Right lobe of liver (tissue), 6 donors: ENCODE measurements around the gene PLVAP. TPM values are rescaled to one million over a fixed set of nuclear protein-coding genes. Genes with fewer than 3 reads are reported as not detected.

ENCODE experiments used
- ATAC-seq, 4 donors: fragments of 200-7000 bp; cut with Tn5 transposase; one replicate each; pipeline ENCODE4 v1.9.1; 2020; ENCODE audit warnings: mild to moderate bottlenecking in 4 of 4, moderate library complexity in 4 of 4
- DNase-seq, 3 donors: peaks; one replicate each; pipeline ENCODE4 v3.0.0-alpha.2; 2020
- H3K27ac ChIP-seq, 3 donors: fragments of 200-600 bp; one replicate each; pipeline ENCODE4 v1.8.0; 2022
- H3K27me3 ChIP-seq, 2 donors: fragments of 200-600 bp; one replicate each; pipeline ENCODE4 v1.8.0; 2022
- H3K36me3 ChIP-seq, 4 donors: fragments of 200-600 bp; sonication (generic) in 1 of 4; one replicate each; pipeline versions ENCODE4 v1.5.1 to v1.8.0; 2017 to 2022; ENCODE audit warnings: control low read depth in 1 of 4
- H3K4me1 ChIP-seq, 4 donors: fragments of 200-600 bp; sonication (generic) in 1 of 4; one replicate each; pipeline versions ENCODE4 v1.5.1 to v1.8.0; 2017 to 2022; ENCODE audit warnings: control low read depth in 1 of 4
- H3K4me3 ChIP-seq, 3 donors: fragments of 200-600 bp; one replicate each; pipeline ENCODE4 v1.8.0; 2022
- H3K9me3 ChIP-seq, 4 donors: fragments of 200-600 bp; sonication (generic) in 1 of 4; one replicate each; pipeline versions ENCODE4 v1.5.1 to v1.8.0; 2017 to 2022; ENCODE audit warnings: control low read depth in 1 of 4
- CTCF ChIP-seq, 4 donors: fragments of 200-600 bp in 3 of 4; fragments of 450-650 bp in 1 of 4; IDR thresholded peaks; one replicate each; pipeline versions ENCODE4 v1.5.1 to v1.8.0; 2016 to 2022; ENCODE audit warnings: antibody characterized with exemption in 4 of 4, mild to moderate bottlenecking in 2 of 4
- POLR2A ChIP-seq: fragments of 450-650 bp; IDR thresholded peaks from one replicate; pipeline ENCODE4 v1.6.1; 2017; ENCODE audit warnings: antibody characterized with exemption, mild to moderate bottlenecking
- WGBS: methylation state at CpG from one replicate; pipeline ENCODE4 v1.1.6; 2018; ENCODE audit warnings: low coverage, low lambda C conversion rate; ENCODE audit not compliant: insufficient coverage; ENCODE audit errors: missing lambda C conversion rate; 5-methylcytosine and 5-hydroxymethylcytosine counted together
- intact Hi-C, 2 donors: fragments of 100-400 bp; cut with DNase I; formaldehyde crosslinking; loops; one replicate each; pipeline versions ENCODE4 v1.11.2 to v1.14.1; 2022
- total RNA-seq, 6 experiments: library from RNA; depleted of rRNA in 2 of 6; stranded (reverse); fragments of >200 nt in 2 of 6; fragmentation: NEBNext Ultra II Directional in 3 of 6; extraction: Animal tissue kit (Norgen Biotek cat#: 25700) in 3 of 6; gene quantifications; one replicate each; pipeline versions ENCODE4 v1.1.0 to v1.2.4, GENCODE V29; 2016 to 2023
- donor health status: DM: no; HTN: yes; CAD: no.
- donor health status: DM: no; HTN: no; CAD: no.
- donor health status: DM: no; HTN: no; CAD: no.
- donor health status: DM: no; HTN: yes; CAD: no.
- donor health status: DM: no; HTN: yes; CAD: no.

Gene PLVAP
- total RNA-seq, 6 experiments from 2014 or later: 0.78 to 16.6 (median 4.1) TPM

- H3K4me1 ChIP-seq: peaks cover 0 to 4% (median 0%) of the 10 kb centered on the region in 4 donors
- intact Hi-C loops: no loop called here
- peak in 2 of 3 donors; percentile 51 to 59 for DNase-seq
- ATAC-seq: peak; percentile 38 to 44 (median 43)
- no peak overlapping the region for H3K27ac ChIP-seq
- H3K27me3 ChIP-seq: no peaks in the 10 kb centered on the region
- no peaks in the 10 kb centered on the region for H3K9me3 ChIP-seq
- no peak for TF ChIP-seq CTCF (IDR thresholded peaks at IDR 0.05)
- H3K36me3 ChIP-seq: peaks cover 0 to 6% (median 2%) of the 10 kb centered on the region in 4 donors
- peak overlapping the region in 2 of 3 donors; percentile 54 to 62 for H3K4me3 ChIP-seq
- WGBS: 64% methylated on average over 26 of the region's 36 CpGs
These were observed 26.1 kb upstream of the PLVAP start for GRCh38 chr19:17402982-17403855.

GRCh38 chr19:17401628-17402027, 24.5 kb upstream of the PLVAP start:
- Histone ChIP-seq H3K9me3 (no peaks in the 10 kb centered on the region), H3K27me3 (no peaks in the 10 kb centered on the region), H3K4me3 (no peak overlapping the region), H3K27ac (no peak overlapping the region), H3K36me3 (peaks cover 0 to 6% (median 2%) of the 10 kb centered on the region in 4 donors), H3K4me1 (peaks cover 0 to 4% (median 0%) of the 10 kb centered on the region in 4 donors)
- intact Hi-C loops: no loop called here
- DNase-seq (no peak), ATAC-seq (no peak)
- TF ChIP-seq POLR2A (no peak), CTCF (IDR thresholded peaks at IDR 0.05) (no peak)
- 56% methylated on average over 6 of the region's 6 CpGs for WGBS

- intact Hi-C loops: loop anchor here in 1 of 2 donors (10.0 kb wide), 1 partner anchor 56 kb away; no protein-coding TSS in a partner anchor
- DNase-seq: no peak
- TF ChIP-seq CTCF (IDR thresholded peaks at IDR 0.05) (no peak), POLR2A (no peak)
- H3K9me3 ChIP-seq: no peaks in the 10 kb centered on the region
- no peak overlapping the region for H3K4me3 ChIP-seq
- peaks cover 0 to 6% (median 2%) of the 10 kb centered on the region in 4 donors for H3K36me3 ChIP-seq
- ATAC-seq: no peak
- no peaks in the 10 kb centered on the region for H3K4me1 ChIP-seq
- WGBS: 72% methylated on average over 5 of the region's 8 CpGs
- no peaks in the 10 kb centered on the region for H3K27me3 ChIP-seq
- H3K27ac ChIP-seq: no peak overlapping the region
These were observed 21.9 kb upstream of the PLVAP start for GRCh38 chr19:17398902-17399527.

GRCh38 chr19:17394891-17395415, 17.8 kb upstream of the PLVAP start:
- no peaks in the 10 kb centered on the region for H3K9me3 ChIP-seq
- TF ChIP-seq POLR2A (no peak), CTCF (IDR thresholded peaks at IDR 0.05) (peak; percentile 46 to 70 (median 58))
- H3K36me3 ChIP-seq: peaks cover 0 to 4% (median under 1%) of the 10 kb centered on the region in 4 donors
- DNase-seq (peak; percentile 58 to 70 (median 67)), ATAC-seq (peak; percentile 35 to 66 (median 59))
- 36% methylated on average over 9 of the region's 19 CpGs for WGBS
- H3K4me1 ChIP-seq: peaks cover 0 to 5% (median 1%) of the 10 kb centered on the region in 4 donors
- intact Hi-C loops: loop anchor here in 1 of 2 donors (10.0 kb wide), 1 partner anchor 60 kb away; no protein-coding TSS in a partner anchor
- no peak overlapping the region for H3K4me3 ChIP-seq
- H3K27me3 ChIP-seq: no peaks in the 10 kb centered on the region
- H3K27ac ChIP-seq: no peak overlapping the region
